Astrocyte (in vitro differentiated cells and primary cell): ENCODE measurements around the gene COL9A1. TPM values are rescaled to one million over a fixed set of nuclear protein-coding genes. Genes with fewer than 3 reads are reported as not detected.

Experiments
- DNase-seq: peaks from one replicate; pipeline ENCODE4 v3.0.0-alpha.2; 2010; ENCODE audit warnings: low read depth
- FAIRE-seq: peaks from 2 replicates; lab custom pipeline; 2011; peaks lifted over from hg19 to GRCh38; lab: Jason Lieb, UNC
- H2AFZ ChIP-seq: 2 replicates; pipeline ENCODE4 v1.6.0; 2012; ENCODE audit warnings: low read depth, low read length, inconsistent platforms
- H3K27ac ChIP-seq: 2 replicates; pipeline ENCODE4 v1.5.1; 2011; ENCODE audit warnings: low read depth, low read length, inconsistent platforms
- H3K27me3 ChIP-seq: 2 replicates; pipeline ENCODE4 v1.6.0; 2011; ENCODE audit warnings: low read length, inconsistent platforms; ENCODE audit not compliant: insufficient read depth
- H3K36me3 ChIP-seq: 2 replicates; pipeline ENCODE4 v1.5.1; 2011; ENCODE audit warnings: low read length, inconsistent platforms; ENCODE audit not compliant: insufficient read depth
- H3K4me1 ChIP-seq: 2 replicates; pipeline ENCODE4 v1.5.1; 2011; ENCODE audit warnings: low read length, inconsistent platforms; ENCODE audit not compliant: insufficient read depth
- H3K4me2 ChIP-seq: 2 replicates; pipeline ENCODE4 v1.6.0; 2012; ENCODE audit warnings: low read length, inconsistent platforms
- H3K4me3 ChIP-seq: 2 replicates; pipeline ENCODE4 v1.5.1; 2011; ENCODE audit warnings: low read depth, mild to moderate bottlenecking, low read length, inconsistent platforms; ENCODE audit not compliant: insufficient read depth
- H3K79me2 ChIP-seq: 2 replicates; pipeline ENCODE4 v1.6.0; 2012; ENCODE audit warnings: mild to moderate bottlenecking, low read length, inconsistent platforms; ENCODE audit not compliant: insufficient read depth
- H3K9ac ChIP-seq: 2 replicates; pipeline ENCODE4 v1.6.0; 2012; ENCODE audit warnings: mild to moderate bottlenecking, low read length, inconsistent platforms
- H3K9me3 ChIP-seq: 2 replicates; pipeline ENCODE4 v1.5.1; 2012; ENCODE audit warnings: low read depth, mild to moderate bottlenecking, low read length, inconsistent platforms; ENCODE audit not compliant: insufficient read depth
- H4K20me1 ChIP-seq: 2 replicates; pipeline ENCODE4 v1.6.0; 2012; ENCODE audit warnings: low read length, inconsistent platforms; ENCODE audit not compliant: insufficient read depth
- H3K27ac Mint-ChIP-seq: one replicate; pipeline ENCODE4 v1.8.0; 2021; ENCODE audit warnings: mild to moderate bottlenecking, mixed read lengths; ENCODE audit not compliant: unreplicated experiment
- H3K27me3 Mint-ChIP-seq: one replicate; pipeline ENCODE4 v1.8.0; 2021; ENCODE audit warnings: low read depth, mixed read lengths; ENCODE audit not compliant: unreplicated experiment
- H3K36me3 Mint-ChIP-seq: one replicate; pipeline ENCODE4 v1.8.0; 2021; ENCODE audit warnings: low read depth, mixed read lengths; ENCODE audit not compliant: unreplicated experiment
- H3K4me1 Mint-ChIP-seq: one replicate; pipeline ENCODE4 v1.8.0; 2021; ENCODE audit warnings: low read depth, mixed read lengths; ENCODE audit not compliant: unreplicated experiment
- H3K4me3 Mint-ChIP-seq: one replicate; pipeline ENCODE4 v1.8.0; 2021; ENCODE audit warnings: mild to moderate bottlenecking, moderate library complexity, mixed read lengths; ENCODE audit not compliant: unreplicated experiment
- H3K9me3 Mint-ChIP-seq: one replicate; pipeline ENCODE4 v1.8.0; 2021; ENCODE audit warnings: mild to moderate bottlenecking, mixed read lengths; ENCODE audit not compliant: unreplicated experiment
- EZH2 ChIP-seq: IDR thresholded peaks from 2 replicates; pipeline ENCODE4 v1.6.1; 2012; ENCODE audit warnings: mild to moderate bottlenecking, low read length, inconsistent platforms; ENCODE audit not compliant: insufficient read depth
- total RNA-seq: library from RNA; stranded (reverse); gene quantifications from 2 replicates; pipeline ENCODE4 v1.2.1, GENCODE V29; 2021
- TF ChIP-seq, protein P1 (sequence below): IDR thresholded peaks from 2 replicates; pipeline ENCODE4 v1.5.1; 2011; ENCODE audit warnings: low read depth, mild to moderate bottlenecking, inconsistent platforms, low read length, moderate library complexity; ENCODE audit not compliant: insufficient read depth

COL9A1 gene
- total RNA-seq, 1 donor from 2014 or later: 0.11 TPM

- Histone ChIP-seq H3K79me2 (no peaks in the 10 kb centered on the region), H3K27me3 (peaks cover 40% of the 10 kb centered on the region), H2AFZ (no peak overlapping the region), H3K4me3 (no peak overlapping the region), H4K20me1 (no peaks in the 10 kb centered on the region), H3K9me3 (no peaks in the 10 kb centered on the region), H3K27ac (no peak overlapping the region), H3K36me3 (no peaks in the 10 kb centered on the region), H3K4me1 (no peaks in the 10 kb centered on the region), H3K4me2 (peak overlapping the region; percentile 15), H3K9ac (no peak overlapping the region)
- no peaks in the 10 kb centered on the region for H3K9me3 Mint-ChIP-seq
- FAIRE-seq (no peak), DNase-seq (no peak)
- no peak for TF ChIP-seq EZH2
- TF ChIP-seq, protein P1, sequence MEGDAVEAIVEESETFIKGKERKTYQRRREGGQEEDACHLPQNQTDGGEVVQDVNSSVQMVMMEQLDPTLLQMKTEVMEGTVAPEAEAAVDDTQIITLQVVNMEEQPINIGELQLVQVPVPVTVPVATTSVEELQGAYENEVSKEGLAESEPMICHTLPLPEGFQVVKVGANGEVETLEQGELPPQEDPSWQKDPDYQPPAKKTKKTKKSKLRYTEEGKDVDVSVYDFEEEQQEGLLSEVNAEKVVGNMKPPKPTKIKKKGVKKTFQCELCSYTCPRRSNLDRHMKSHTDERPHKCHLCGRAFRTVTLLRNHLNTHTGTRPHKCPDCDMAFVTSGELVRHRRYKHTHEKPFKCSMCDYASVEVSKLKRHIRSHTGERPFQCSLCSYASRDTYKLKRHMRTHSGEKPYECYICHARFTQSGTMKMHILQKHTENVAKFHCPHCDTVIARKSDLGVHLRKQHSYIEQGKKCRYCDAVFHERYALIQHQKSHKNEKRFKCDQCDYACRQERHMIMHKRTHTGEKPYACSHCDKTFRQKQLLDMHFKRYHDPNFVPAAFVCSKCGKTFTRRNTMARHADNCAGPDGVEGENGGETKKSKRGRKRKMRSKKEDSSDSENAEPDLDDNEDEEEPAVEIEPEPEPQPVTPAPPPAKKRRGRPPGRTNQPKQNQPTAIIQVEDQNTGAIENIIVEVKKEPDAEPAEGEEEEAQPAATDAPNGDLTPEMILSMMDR: no peak
- no peaks in the 10 kb centered on the region for H3K4me1 Mint-ChIP-seq
- no peak overlapping the region for H3K27ac Mint-ChIP-seq
- no peaks in the 10 kb centered on the region for H3K36me3 Mint-ChIP-seq
- H3K27me3 Mint-ChIP-seq: peaks cover 55% of the 10 kb centered on the region
- no peak overlapping the region for H3K4me3 Mint-ChIP-seq
Measured at GRCh38 chr6:70281923-70282311, 21.0 kb downstream of the COL9A1 start.

DNA sequence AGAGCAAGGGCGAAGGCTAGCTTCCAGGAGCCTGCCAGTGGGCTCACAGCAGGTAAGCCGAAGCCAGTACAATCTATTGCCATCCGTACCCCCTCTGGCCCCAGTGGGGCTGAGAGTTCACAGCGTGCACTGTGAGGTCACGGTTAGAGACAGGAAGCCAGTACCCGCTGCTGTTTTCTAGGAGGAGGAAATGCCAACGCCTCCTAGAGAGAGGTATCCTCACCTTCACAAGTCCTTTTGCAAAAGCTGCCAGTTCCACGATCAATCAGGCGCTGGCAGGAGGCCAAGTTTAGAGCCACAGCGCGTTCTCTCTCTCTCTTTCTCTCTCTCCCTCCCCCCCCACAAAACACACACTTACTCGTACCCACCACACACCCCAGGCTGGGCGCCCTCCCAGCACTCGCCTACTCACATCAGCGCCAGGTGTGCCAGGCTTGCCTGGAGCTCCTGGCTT lies 22.5 kb downstream of the COL9A1 start:
- H3K79me2 ChIP-seq: no peaks in the 10 kb centered on the region
- Mint-ChIP-seq H3K27me3 (peaks cover 55% of the 10 kb centered on the region), H3K9me3 (no peaks in the 10 kb centered on the region), H3K36me3 (no peaks in the 10 kb centered on the region), H3K4me3 (no peak overlapping the region), H3K27ac (no peak overlapping the region), H3K4me1 (no peaks in the 10 kb centered on the region)
- no peaks in the 10 kb centered on the region for H4K20me1 ChIP-seq
- H3K4me2 ChIP-seq: no peak overlapping the region
- H3K27me3 ChIP-seq: peaks cover 36% of the 10 kb centered on the region
- no peak for FAIRE-seq
- H2AFZ ChIP-seq: no peak overlapping the region
- H3K4me3 ChIP-seq: no peak overlapping the region
- H3K9me3 ChIP-seq: no peaks in the 10 kb centered on the region
- no peak overlapping the region for H3K27ac ChIP-seq
- H3K36me3 ChIP-seq: no peaks in the 10 kb centered on the region
- no peaks in the 10 kb centered on the region for H3K4me1 ChIP-seq
- no peak for DNase-seq
- TF ChIP-seq, protein P1: no peak
- no peak for TF ChIP-seq EZH2
- H3K9ac ChIP-seq: no peak overlapping the region

GRCh38 chr6:70277470-70277869 lies 25.4 kb downstream of the COL9A1 start:
- H3K27me3 Mint-ChIP-seq: peaks cover 26% of the 10 kb centered on the region
- FAIRE-seq (no peak), DNase-seq (peak; percentile 1)
- no peak overlapping the region for H3K27ac Mint-ChIP-seq
- no peaks in the 10 kb centered on the region for H3K9me3 Mint-ChIP-seq
- TF ChIP-seq, protein P1: no peak
- TF ChIP-seq EZH2: no peak
- no peak overlapping the region for H3K9ac ChIP-seq
- H3K36me3 ChIP-seq: no peaks in the 10 kb centered on the region
- no peaks in the 10 kb centered on the region for H4K20me1 ChIP-seq
- H3K4me1 ChIP-seq: no peaks in the 10 kb centered on the region
- H3K36me3 Mint-ChIP-seq: no peaks in the 10 kb centered on the region
- no peak overlapping the region for H2AFZ ChIP-seq
- H3K4me1 Mint-ChIP-seq: no peaks in the 10 kb centered on the region
- peaks cover 13% of the 10 kb centered on the region for H3K27me3 ChIP-seq
- H3K27ac ChIP-seq: no peak overlapping the region
- H3K79me2 ChIP-seq: no peaks in the 10 kb centered on the region
- H3K9me3 ChIP-seq: no peaks in the 10 kb centered on the region
- no peak overlapping the region for H3K4me2 ChIP-seq
- no peak overlapping the region for H3K4me3 ChIP-seq
- H3K4me3 Mint-ChIP-seq: no peak overlapping the region
